ENCODE results near the gene ZNF750. TPM values are rescaled to one million over a fixed set of nuclear protein-coding genes. Genes with fewer than 3 reads are reported as not detected.

ZNF750 gene
- 28.8 and 29.8 TPM in 2 replicates for polyA plus RNA-seq (2013)

GRCh38 chr17:82839617-82840292 is at the start of gene ZNF750:
Gene ZNF750, minus strand, starts transcription at chr17:82840022. Its CDS starts 7,568 bp downstream, at chr17:82832454.
- WGBS (ENCODE audit: extremely low coverage, insufficient coverage, insufficient read length): no CpG with 5 or more reads among the region's 25 CpGs
- Histone ChIP-seq H4K12ac (ENCODE audit: low read depth, low read length) (no peak within 1 kb of the TSS), H2BK5ac (ENCODE audit: low read depth, low read length, poor library complexity) (no peak within 1 kb of the TSS), H3K4ac (ENCODE audit: low read depth, low read length) (no peak within 1 kb of the TSS), H3K23ac (ENCODE audit: low read length) (no peak within 1 kb of the TSS), H3K4me3 (ENCODE audit: low read depth, low read length) (peak within 1 kb of the TSS; percentile 11), H4K91ac (ENCODE audit: low read depth, low read length) (peak within 1 kb of the TSS; percentile 28), H3K4me2 (ENCODE audit: low read length) (no peak within 1 kb of the TSS), H3K9ac (ENCODE audit: low read length) (no peak within 1 kb of the TSS), H3K36me3 (ENCODE audit: control insufficient read depth in 1 of 2, insufficient read depth in 2 of 2, low read length in 2 of 2) (peaks cover 0 to 2% of the 10 kb centered on the region in 2 experiments), H3K79me2 (ENCODE audit: control insufficient read depth, insufficient read depth, low read length, poor library complexity) (peaks cover 2% of the 10 kb centered on the region), H2AFZ (ENCODE audit: insufficient read depth, low read length, poor library complexity) (no peak within 1 kb of the TSS), H2BK120ac (ENCODE audit: insufficient read depth, low read length, poor library complexity) (peak within 1 kb of the TSS; percentile 41), H3K79me1 (ENCODE audit: low read length) (peaks cover 18% of the 10 kb centered on the region), H2AK5ac (ENCODE audit: low read length) (no peak within 1 kb of the TSS), H3K4me1 (ENCODE audit: control insufficient read depth in 1 of 2, insufficient read depth in 2 of 2, low read length in 2 of 2) (peaks cover 36% of the 10 kb centered on the region in 2 experiments), H3K27me3 (ENCODE audit: insufficient read depth, low read length) (no peaks in the 10 kb centered on the region), H2BK12ac (ENCODE audit: low read length) (peak within 1 kb of the TSS; percentile 46), H3K27ac (ENCODE audit: low read depth, low read length) (peak within 1 kb of the TSS; percentile 54), H3K14ac (ENCODE audit: low read length) (peak within 1 kb of the TSS; percentile 64), H4K8ac (ENCODE audit: low read depth, low read length) (peak within 1 kb of the TSS; percentile 46), H3K18ac (ENCODE audit: low read length) (peak within 1 kb of the TSS; percentile 8), H3K9me3 (ENCODE audit: insufficient read depth, low read depth, low read length) (no peaks in the 10 kb centered on the region)
- peak; percentile 97 to 98 for DNase-seq

- Histone ChIP-seq H3K18ac (ENCODE audit: low read length) (peak overlapping the region; percentile 78), H3K23ac (ENCODE audit: low read length) (no peak overlapping the region), H3K9me3 (ENCODE audit: insufficient read depth, low read depth, low read length) (no peaks in the 10 kb centered on the region), H3K36me3 (ENCODE audit: control insufficient read depth in 1 of 2, insufficient read depth in 2 of 2, low read length in 2 of 2) (peaks cover 0 to 2% of the 10 kb centered on the region in 2 experiments), H4K12ac (ENCODE audit: low read depth, low read length) (peak overlapping the region; percentile 11), H2AFZ (ENCODE audit: insufficient read depth, low read length, poor library complexity) (no peak overlapping the region), H4K91ac (ENCODE audit: low read depth, low read length) (peak overlapping the region; percentile 85), H3K4me2 (ENCODE audit: low read length) (peak overlapping the region; percentile 40), H3K27me3 (ENCODE audit: insufficient read depth, low read length) (no peaks in the 10 kb centered on the region), H2BK5ac (ENCODE audit: low read depth, low read length, poor library complexity) (peak overlapping the region; percentile 23), H3K79me2 (ENCODE audit: control insufficient read depth, insufficient read depth, low read length, poor library complexity) (peaks cover 8% of the 10 kb centered on the region), H3K14ac (ENCODE audit: low read length) (peak overlapping the region; percentile 65), H2BK120ac (ENCODE audit: insufficient read depth, low read length, poor library complexity) (peak overlapping the region; percentile 33), H3K27ac (ENCODE audit: low read depth, low read length) (peak overlapping the region; percentile 64), H3K4me1 (ENCODE audit: control insufficient read depth in 1 of 2, insufficient read depth in 2 of 2, low read length in 2 of 2) (peaks cover 34 to 48% of the 10 kb centered on the region in 2 experiments), H2BK12ac (ENCODE audit: low read length) (peak overlapping the region; percentile 39), H3K79me1 (ENCODE audit: low read length) (peaks cover 31% of the 10 kb centered on the region), H3K4ac (ENCODE audit: low read depth, low read length) (peak overlapping the region; percentile 16), H3K9ac (ENCODE audit: low read length) (no peak overlapping the region), H4K8ac (ENCODE audit: low read depth, low read length) (peak overlapping the region; percentile 59), H3K4me3 (ENCODE audit: low read depth, low read length) (no peak overlapping the region), H2AK5ac (ENCODE audit: low read length) (peak overlapping the region; percentile 77)
- WGBS (ENCODE audit: extremely low coverage, insufficient coverage, insufficient read length): no CpG with 5 or more reads among the region's 30 CpGs
- DNase-seq: peak; percentile 39 to 47
Observed at GRCh38 chr17:82888583-82889495, 49.0 kb upstream of the ZNF750 start.

GRCh38 chr17:82887255-82888164 is 47.7 kb upstream of the ZNF750 start:
- no peak overlapping the region for H4K12ac ChIP-seq (ENCODE audit: low read depth, low read length)

More at GRCh38 chr17:82887255-82888164, 47.7 kb upstream of the ZNF750 start:
- peaks cover 46 to 54% of the 10 kb centered on the region in 2 experiments for H3K4me1 ChIP-seq (ENCODE audit: control insufficient read depth in 1 of 2, insufficient read depth in 2 of 2, low read length in 2 of 2)
- H3K27me3 ChIP-seq (ENCODE audit: insufficient read depth, low read length): no peaks in the 10 kb centered on the region
- H3K27ac ChIP-seq (ENCODE audit: low read depth, low read length): no peak overlapping the region
- H3K79me2 ChIP-seq (ENCODE audit: control insufficient read depth, insufficient read depth, low read length, poor library complexity): peaks cover 12% of the 10 kb centered on the region
- peak overlapping the region; percentile 48 for H4K91ac ChIP-seq (ENCODE audit: low read depth, low read length)
- no peak overlapping the region for H3K9ac ChIP-seq (ENCODE audit: low read length)
- peak overlapping the region; percentile 21 for H2BK5ac ChIP-seq (ENCODE audit: low read depth, low read length, poor library complexity)
- no peak overlapping the region for H2BK120ac ChIP-seq (ENCODE audit: insufficient read depth, low read length, poor library complexity)
- no peak overlapping the region for H2AFZ ChIP-seq (ENCODE audit: insufficient read depth, low read length, poor library complexity)
- peaks cover 34% of the 10 kb centered on the region for H3K79me1 ChIP-seq (ENCODE audit: low read length)
- peak overlapping the region; percentile 12 for H2BK12ac ChIP-seq (ENCODE audit: low read length)
- no peaks in the 10 kb centered on the region for H3K9me3 ChIP-seq (ENCODE audit: insufficient read depth, low read depth, low read length)
- no peak overlapping the region for H3K14ac ChIP-seq (ENCODE audit: low read length)
- H4K8ac ChIP-seq (ENCODE audit: low read depth, low read length): no peak overlapping the region
- no peak overlapping the region for H2AK5ac ChIP-seq (ENCODE audit: low read length)
- H3K4me3 ChIP-seq (ENCODE audit: low read depth, low read length): no peak overlapping the region
- H3K4ac ChIP-seq (ENCODE audit: low read depth, low read length): no peak overlapping the region
- DNase-seq: peak; percentile 80 to 88
- H3K23ac ChIP-seq (ENCODE audit: low read length): no peak overlapping the region
- no peak overlapping the region for H3K4me2 ChIP-seq (ENCODE audit: low read length)
- peaks cover 0 to 2% of the 10 kb centered on the region in 2 experiments for H3K36me3 ChIP-seq (ENCODE audit: control insufficient read depth in 1 of 2, insufficient read depth in 2 of 2, low read length in 2 of 2)
- no CpG with 5 or more reads among the region's 27 CpGs for WGBS (ENCODE audit: extremely low coverage, insufficient coverage, insufficient read length)
- no peak overlapping the region for H3K18ac ChIP-seq (ENCODE audit: low read length)
